HEK293 (cell line): Measurements from ENCODE around the gene UBE2D2.

Source experiments
- ATF2 ChIP-seq: fragments of 450-650 bp; formaldehyde crosslinking; IDR thresholded peaks from 2 replicates; pipeline ENCODE4 v1.5.1; 2016; ENCODE audit warnings: missing biosample characterization, missing genetic modification characterization, low read depth
- CTCF ChIP-seq: fragments of 450-650 bp; formaldehyde crosslinking; IDR thresholded peaks from 2 replicates; pipeline ENCODE4 v1.5.1; 2016; ENCODE audit warnings: missing biosample characterization, missing genetic modification characterization
- YY1 ChIP-seq: fragments of 450-650 bp; formaldehyde crosslinking; IDR thresholded peaks from 2 replicates; pipeline ENCODE4 v1.5.1; 2018; ENCODE audit warnings: missing biosample characterization, missing genetic modification characterization
- ZNF280C ChIP-seq: fragments of 450-650 bp; formaldehyde crosslinking; IDR thresholded peaks from 2 replicates; pipeline ENCODE4 v1.5.1; 2016; ENCODE audit warnings: missing biosample characterization, missing genetic modification characterization
- ZNF645 ChIP-seq: fragments of 450-650 bp; formaldehyde crosslinking; IDR thresholded peaks from 2 replicates; pipeline ENCODE4; 2016; ENCODE audit warnings: missing biosample characterization, missing genetic modification characterization

GRCh38 chr5:139651043-139651834 is 90.1 kb downstream of the UBE2D2 start:
- TF ChIP-seq ZNF280C (tag by site-specific recombination) (no peak), ATF2 (tag by site-specific recombination) (no peak), CTCF (tag by site-specific recombination) (no peak), ZNF645 (no peak), YY1 (tag by site-specific recombination) (no peak)
